DND-41 (cell line): Measurements from ENCODE around the gene JPH3.

ENCODE experiments used
- ATAC-seq: fragments of 200-7000 bp; cut with Tn5 transposase; 3 replicates; pipeline ENCODE4 v1.9.1; 2021; ENCODE audit warnings: low read depth; ENCODE audit not compliant: insufficient read depth
- DNase-seq: peaks from one replicate; pipeline ENCODE4 v3.0.0-alpha.2; 2020
- H2AFZ ChIP-seq: 2 replicates; pipeline ENCODE4 v1.6.0; 2012; ENCODE audit warnings: low read depth, low read length
- H3K27ac ChIP-seq: 2 replicates; pipeline ENCODE4 v1.5.1; 2012; ENCODE audit warnings: low read length, inconsistent platforms
- H3K27me3 ChIP-seq: fragments of 200-600 bp; sonication (generic); 2 replicates; pipeline ENCODE4 v1.6.0; 2012; ENCODE audit warnings: low read length, mild to moderate bottlenecking, inconsistent platforms; ENCODE audit not compliant: insufficient read depth, poor library complexity
- H3K36me3 ChIP-seq: 2 replicates; pipeline ENCODE4 v1.5.1; 2012; ENCODE audit warnings: low read length, inconsistent platforms; ENCODE audit not compliant: insufficient read depth
- H3K4me1 ChIP-seq: 2 replicates; pipeline ENCODE4 v1.5.1; 2012; ENCODE audit warnings: mild to moderate bottlenecking, low read length; ENCODE audit not compliant: insufficient read depth
- H3K4me2 ChIP-seq: 2 replicates; pipeline ENCODE4 v1.6.0; 2012; ENCODE audit warnings: mild to moderate bottlenecking, moderate library complexity, low read length, inconsistent platforms; ENCODE audit not compliant: insufficient read depth
- H3K4me3 ChIP-seq, 2 experiments: fragments of 200-600 bp in 1 of 2; shearing (Covaris generic) in 1 of 2; 2 replicates each; pipeline ENCODE4 v1.5.1; 2012 to 2016; ENCODE audit warnings: inconsistent platforms in 2 of 2, low read length in 2 of 2, mild to moderate bottlenecking in 2 of 2, low read depth in 1 of 2, moderate library complexity in 1 of 2
- H3K79me2 ChIP-seq: 2 replicates; pipeline ENCODE4 v1.6.0; 2012; ENCODE audit warnings: low read length, inconsistent platforms; ENCODE audit not compliant: insufficient read depth
- H3K9ac ChIP-seq: 2 replicates; pipeline ENCODE4 v1.6.0; 2012; ENCODE audit warnings: low read depth, mild to moderate bottlenecking, inconsistent platforms, low read length, moderate library complexity
- H3K9me3 ChIP-seq: 2 replicates; pipeline ENCODE4 v1.5.1; 2012; ENCODE audit warnings: low read length, moderate library complexity, mild to moderate bottlenecking, inconsistent platforms; ENCODE audit not compliant: insufficient read depth, severe bottlenecking
- H4K20me1 ChIP-seq: 2 replicates; pipeline ENCODE4 v1.6.0; 2012; ENCODE audit warnings: low read length; ENCODE audit not compliant: insufficient read depth
- EZH2 ChIP-seq: IDR thresholded peaks from 3 replicates; pipeline ENCODE4 v1.6.1; 2012; ENCODE audit warnings: borderline replicate concordance, low read depth, mild to moderate bottlenecking, moderate library complexity, low read length, inconsistent platforms; ENCODE audit not compliant: severe bottlenecking
- TF ChIP-seq, protein P1 (sequence below): IDR thresholded peaks from 2 replicates; pipeline ENCODE4 v1.5.1; 2012; ENCODE audit warnings: borderline replicate concordance, low read length, moderate library complexity, mild to moderate bottlenecking; ENCODE audit not compliant: poor library complexity, severe bottlenecking; ENCODE audit errors: extremely low read depth

Gene JPH3

DNA sequence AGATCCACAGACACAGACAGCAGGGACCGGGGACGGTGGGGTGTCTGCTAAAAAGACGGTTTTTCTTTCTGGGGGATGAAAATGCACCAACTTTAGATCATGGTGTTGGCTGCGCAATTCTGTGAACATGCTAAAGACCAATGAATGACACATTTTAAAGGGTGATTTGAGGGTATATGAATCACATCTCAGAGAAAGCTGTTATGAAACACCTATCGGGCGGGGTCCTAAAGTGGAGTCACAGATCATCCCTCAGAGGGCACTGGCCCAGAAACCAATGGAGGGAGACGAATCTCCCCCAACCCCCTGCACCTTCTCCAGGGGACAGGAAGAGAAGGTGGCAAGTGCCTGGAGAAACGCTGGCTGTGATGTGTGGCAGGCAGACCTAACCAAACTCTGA lies 137.5 kb downstream of the JPH3 start:
- Histone ChIP-seq H3K79me2 (peaks cover 67% of the 10 kb centered on the region), H3K9ac (no peak overlapping the region)

GRCh38 chr16:87740441-87740840 lies 138.1 kb downstream of the JPH3 start:
- H3K4me1 ChIP-seq: no peaks in the 10 kb centered on the region
- peaks cover 43% of the 10 kb centered on the region for H4K20me1 ChIP-seq
- peaks cover 68% of the 10 kb centered on the region for H3K79me2 ChIP-seq
- no peak for DNase-seq
- H3K36me3 ChIP-seq: peaks cover 81% of the 10 kb centered on the region
- H2AFZ ChIP-seq: no peak overlapping the region
- TF ChIP-seq, protein P1, sequence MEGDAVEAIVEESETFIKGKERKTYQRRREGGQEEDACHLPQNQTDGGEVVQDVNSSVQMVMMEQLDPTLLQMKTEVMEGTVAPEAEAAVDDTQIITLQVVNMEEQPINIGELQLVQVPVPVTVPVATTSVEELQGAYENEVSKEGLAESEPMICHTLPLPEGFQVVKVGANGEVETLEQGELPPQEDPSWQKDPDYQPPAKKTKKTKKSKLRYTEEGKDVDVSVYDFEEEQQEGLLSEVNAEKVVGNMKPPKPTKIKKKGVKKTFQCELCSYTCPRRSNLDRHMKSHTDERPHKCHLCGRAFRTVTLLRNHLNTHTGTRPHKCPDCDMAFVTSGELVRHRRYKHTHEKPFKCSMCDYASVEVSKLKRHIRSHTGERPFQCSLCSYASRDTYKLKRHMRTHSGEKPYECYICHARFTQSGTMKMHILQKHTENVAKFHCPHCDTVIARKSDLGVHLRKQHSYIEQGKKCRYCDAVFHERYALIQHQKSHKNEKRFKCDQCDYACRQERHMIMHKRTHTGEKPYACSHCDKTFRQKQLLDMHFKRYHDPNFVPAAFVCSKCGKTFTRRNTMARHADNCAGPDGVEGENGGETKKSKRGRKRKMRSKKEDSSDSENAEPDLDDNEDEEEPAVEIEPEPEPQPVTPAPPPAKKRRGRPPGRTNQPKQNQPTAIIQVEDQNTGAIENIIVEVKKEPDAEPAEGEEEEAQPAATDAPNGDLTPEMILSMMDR: no peak
- no peak for TF ChIP-seq EZH2
- H3K27me3 ChIP-seq: no peaks in the 10 kb centered on the region
- H3K27ac ChIP-seq: no peak overlapping the region
- ATAC-seq: no peak
- H3K9ac ChIP-seq: no peak overlapping the region
- H3K9me3 ChIP-seq: no peaks in the 10 kb centered on the region
- no peak overlapping the region for H3K4me3 ChIP-seq
- no peak overlapping the region for H3K4me2 ChIP-seq

More for the DNA sequence above, 137.5 kb downstream of the JPH3 start:
- H3K27me3 ChIP-seq: no peaks in the 10 kb centered on the region
- no peaks in the 10 kb centered on the region for H3K4me1 ChIP-seq
- DNase-seq: no peak
- H3K9me3 ChIP-seq: no peaks in the 10 kb centered on the region
- no peak overlapping the region for H3K4me2 ChIP-seq
- H3K27ac ChIP-seq: no peak overlapping the region
- H2AFZ ChIP-seq: no peak overlapping the region
- TF ChIP-seq EZH2: no peak
- TF ChIP-seq, protein P1: no peak
- H3K4me3 ChIP-seq: no peak overlapping the region
- peaks cover 42% of the 10 kb centered on the region for H4K20me1 ChIP-seq
- peaks cover 75% of the 10 kb centered on the region for H3K36me3 ChIP-seq
- no peak for ATAC-seq

DNA sequence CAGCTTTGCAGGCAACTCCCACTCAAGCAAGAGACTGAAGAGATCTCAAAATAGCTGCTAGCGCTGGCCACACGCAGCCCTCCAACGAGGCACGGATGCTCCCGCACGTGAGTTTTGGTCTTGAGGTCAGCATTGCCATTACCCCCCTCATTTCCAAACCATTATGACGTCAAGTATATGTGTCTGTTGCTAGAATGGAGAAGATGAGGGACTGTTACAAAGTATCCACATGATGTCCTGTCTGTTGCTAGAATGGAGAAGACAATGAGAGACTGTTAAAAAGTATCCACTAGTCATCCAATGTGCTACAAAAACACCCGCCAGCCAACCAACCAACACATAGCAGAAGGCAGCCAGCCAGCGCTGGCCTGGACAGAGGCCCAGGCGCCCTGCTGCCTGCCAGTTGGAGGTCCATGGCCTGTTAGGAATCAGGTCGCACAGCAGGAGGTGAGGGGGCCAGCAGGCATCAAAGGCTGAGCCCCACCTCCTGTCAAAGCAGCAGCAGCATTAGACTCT lies 138.7 kb downstream of the JPH3 start:
- Histone ChIP-seq H3K79me2 (peaks cover 68% of the 10 kb centered on the region), H3K4me1 (no peaks in the 10 kb centered on the region), H3K27ac (no peak overlapping the region), H3K4me2 (no peak overlapping the region), H3K4me3 (no peak overlapping the region), H3K27me3 (no peaks in the 10 kb centered on the region), H3K9ac (no peak overlapping the region), H3K9me3 (no peaks in the 10 kb centered on the region), H4K20me1 (peaks cover 43% of the 10 kb centered on the region), H3K36me3 (peaks cover 82% of the 10 kb centered on the region), H2AFZ (no peak overlapping the region)
- no peak for ATAC-seq
- no peak for DNase-seq
- TF ChIP-seq, protein P1: no peak
- no peak for TF ChIP-seq EZH2
